Retinal pigment epithelial cell (primary cell): ENCODE results near the gene DSCAM.

Experiments used
- DNase-seq: peaks from one replicate; pipeline ENCODE4 v3.0.0-alpha.2; 2010; ENCODE audit warnings: low read depth
- H3K4me3 ChIP-seq: 2 replicates; pipeline ENCODE4 v1.5.1; 2011; ENCODE audit warnings: mild to moderate bottlenecking, low read length, control low read depth, moderate library complexity
- CTCF ChIP-seq: conservative IDR thresholded peaks from 2 replicates; pipeline ENCODE4 v1.5.1; 2011; ENCODE audit warnings: low read depth, low read length, control low read depth, inconsistent platforms

DSCAM gene

GRCh38 chr21:40099809-40100208 is 747.1 kb downstream of the DSCAM start:
- H3K4me3 ChIP-seq: no peak overlapping the region
- no peak for TF ChIP-seq CTCF
- no peak for DNase-seq

- no peak for DNase-seq
- no peak for TF ChIP-seq CTCF
- no peak overlapping the region for H3K4me3 ChIP-seq
Measured at GRCh38 chr21:40095477-40095876, 751.5 kb downstream of the DSCAM start.

GRCh38 chr21:40080385-40080784 is 766.6 kb downstream of the DSCAM start:
- no peak for TF ChIP-seq CTCF
- H3K4me3 ChIP-seq: no peak overlapping the region
- DNase-seq: no peak

DNA sequence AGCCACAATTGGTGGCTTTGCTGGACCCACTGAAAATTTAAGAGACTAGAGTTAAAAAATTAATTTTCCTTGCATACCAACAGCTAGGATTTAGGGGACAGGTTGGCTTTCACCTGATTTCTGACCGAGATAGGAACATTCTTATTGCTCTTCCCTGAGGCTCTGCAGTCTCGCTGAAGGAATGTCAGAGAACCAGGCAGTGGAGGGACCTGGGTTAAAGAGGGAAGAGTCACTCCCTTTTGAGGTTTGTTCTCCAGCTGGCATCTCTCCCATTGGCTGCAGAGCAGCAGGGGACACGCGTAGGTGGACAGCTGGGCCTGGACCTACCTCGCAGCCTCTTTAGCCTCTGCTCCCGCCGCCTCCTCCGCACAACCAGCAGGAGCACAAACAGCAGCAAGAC is 772.2 kb downstream of the DSCAM start:
- no peak for TF ChIP-seq CTCF
- no peak for DNase-seq
- no peak overlapping the region for H3K4me3 ChIP-seq

GRCh38 chr21:40074198-40074597 is 772.8 kb downstream of the DSCAM start:
- no peak for DNase-seq
- no peak overlapping the region for H3K4me3 ChIP-seq
- TF ChIP-seq CTCF: no peak

GRCh38 chr21:40073642-40074041 is 773.3 kb downstream of the DSCAM start:
- no peak for DNase-seq
- no peak overlapping the region for H3K4me3 ChIP-seq
- no peak for TF ChIP-seq CTCF

DNA sequence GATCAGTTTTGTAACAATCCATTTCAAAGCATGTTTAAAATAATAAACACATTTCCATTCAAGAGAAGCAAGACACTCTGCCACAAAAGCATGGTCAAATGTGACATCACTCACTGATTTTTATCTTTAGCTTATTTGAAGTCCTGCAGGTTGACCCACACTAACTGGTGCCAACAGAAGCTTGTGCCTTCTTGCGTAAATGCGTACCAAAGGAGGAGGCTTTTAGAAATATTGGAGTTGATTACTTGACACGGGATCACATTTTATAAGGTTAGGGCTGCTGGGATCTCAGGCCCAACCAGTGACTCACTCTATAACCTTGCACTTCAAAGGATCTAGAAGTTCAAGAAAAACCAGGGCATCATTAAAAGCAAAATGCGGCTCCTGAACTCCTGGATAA is 776.1 kb downstream of the DSCAM start:
- no peak overlapping the region for H3K4me3 ChIP-seq
- DNase-seq: no peak
- TF ChIP-seq CTCF: no peak
